ENCODE results near the gene LAD1.

The LAD1 gene

DNA sequence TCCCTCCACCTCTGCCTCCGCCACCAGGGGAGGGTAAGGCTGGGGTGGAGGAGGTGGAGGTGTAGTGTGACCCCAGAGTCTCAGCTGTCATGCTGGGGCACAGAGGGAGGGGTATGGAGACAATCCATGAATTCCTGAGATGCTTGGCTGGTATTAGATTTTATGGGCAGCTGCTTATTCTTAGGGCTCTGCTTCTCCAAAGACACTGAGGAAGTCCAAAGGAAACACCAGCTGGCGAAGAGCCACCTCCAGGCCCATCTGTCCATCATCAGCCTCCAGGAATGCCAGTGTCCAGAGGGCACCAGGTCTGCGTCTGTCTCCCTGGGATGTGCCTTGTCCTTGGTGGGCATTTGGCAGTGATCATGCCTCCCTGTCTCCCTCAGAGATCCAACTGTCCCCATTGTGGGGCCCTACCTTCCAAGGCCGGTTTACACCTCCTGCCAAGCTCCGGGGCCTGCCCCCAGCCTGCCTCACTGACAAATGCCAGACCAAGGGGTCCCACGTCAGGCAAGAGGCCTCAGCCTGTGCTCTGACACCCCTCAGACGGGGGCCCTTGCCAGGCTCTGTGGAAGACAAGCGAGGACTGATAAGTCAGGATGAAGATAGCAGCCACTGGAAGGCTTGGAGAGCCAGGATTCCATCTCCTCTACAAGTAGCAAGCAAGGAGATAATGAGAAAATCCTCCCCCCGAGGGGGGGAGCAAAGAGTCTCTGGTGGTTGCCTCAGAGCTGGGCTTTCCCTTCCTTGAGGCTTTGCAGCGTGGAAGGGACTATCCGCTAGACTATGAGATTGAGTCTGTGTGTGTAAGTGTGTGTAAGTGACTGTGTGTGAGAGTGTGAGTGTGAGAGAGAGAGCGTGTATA lies 20.9 kb upstream of the LAD1 start:
- intact Hi-C loops (cut with DNase I), result no loop called here
- no peak for DNase-seq

DNA sequence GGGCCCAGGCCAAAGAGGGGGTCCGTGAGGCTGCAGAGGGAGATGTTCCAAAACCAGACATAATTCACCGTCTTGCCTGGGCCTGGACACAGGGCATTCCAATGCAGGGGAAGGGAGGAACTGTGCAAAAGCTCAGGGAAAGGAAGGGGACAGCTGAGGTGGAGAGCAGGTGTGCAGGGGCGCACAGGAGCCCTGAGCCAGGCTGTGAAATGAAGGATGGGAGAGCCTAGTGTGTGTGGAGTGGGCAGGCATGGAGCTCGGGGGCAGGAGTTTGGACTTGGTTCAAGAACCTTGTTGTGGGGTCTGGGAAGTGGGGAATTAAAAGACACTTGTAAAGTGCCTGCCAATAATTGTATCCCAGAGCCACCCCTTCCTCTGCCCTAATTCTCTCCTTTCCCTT lies 20.1 kb upstream of the LAD1 start:
- DNase-seq, result peak in 1 of 10 donors; percentile 55
- intact Hi-C loops (cut with DNase I), result no loop called here

- intact Hi-C loops (cut with DNase I), result no loop called here
- DNase-seq, result peak in 1 of 10 donors; percentile 31
Observed at GRCh38 chr1:201418461-201418860, 19.3 kb upstream of the LAD1 start.

DNA sequence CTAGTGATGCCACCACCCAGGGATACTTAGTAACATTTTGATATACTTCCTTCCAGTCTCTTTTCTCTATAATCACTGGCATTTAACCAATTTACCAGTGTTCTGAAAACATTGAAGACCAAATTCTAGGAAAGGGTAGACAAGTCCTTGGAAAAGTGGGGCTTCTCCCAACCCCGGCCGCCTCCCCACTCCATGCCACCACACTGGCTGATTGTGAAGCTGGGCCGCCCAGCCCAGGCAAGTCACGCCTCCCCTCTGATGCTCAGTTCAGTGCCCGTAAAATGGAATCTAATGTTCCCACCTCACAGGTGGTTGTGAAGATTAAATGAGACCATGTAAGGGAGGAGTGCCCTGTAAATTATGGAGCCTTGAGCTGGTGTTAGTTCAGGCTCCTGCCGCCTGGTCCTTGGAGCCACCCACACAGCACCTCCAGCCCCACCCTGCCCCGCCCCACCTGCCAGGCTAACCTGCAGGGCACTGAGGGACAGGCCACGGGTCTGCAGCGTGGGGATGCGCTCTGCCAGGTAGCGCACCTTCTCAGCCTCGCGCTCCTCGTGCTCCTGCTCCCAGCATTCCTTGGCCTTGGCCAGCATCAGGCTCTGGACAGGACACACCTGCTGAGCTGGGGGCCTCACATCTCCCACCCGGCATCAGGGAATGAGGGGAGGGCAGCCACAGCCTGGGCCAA lies 15.1 kb upstream of the LAD1 start:
- intact Hi-C loops (cut with DNase I), result no loop called here
- DNase-seq, result peak in 2 of 10 donors; percentile 63 to 65

GRCh38 chr1:201411292-201411691 lies 12.2 kb upstream of the LAD1 start:
- peak in 3 of 10 donors; percentile 53 to 73 (median 70) for DNase-seq
- intact Hi-C loops (cut with DNase I), result no loop called here

DNA sequence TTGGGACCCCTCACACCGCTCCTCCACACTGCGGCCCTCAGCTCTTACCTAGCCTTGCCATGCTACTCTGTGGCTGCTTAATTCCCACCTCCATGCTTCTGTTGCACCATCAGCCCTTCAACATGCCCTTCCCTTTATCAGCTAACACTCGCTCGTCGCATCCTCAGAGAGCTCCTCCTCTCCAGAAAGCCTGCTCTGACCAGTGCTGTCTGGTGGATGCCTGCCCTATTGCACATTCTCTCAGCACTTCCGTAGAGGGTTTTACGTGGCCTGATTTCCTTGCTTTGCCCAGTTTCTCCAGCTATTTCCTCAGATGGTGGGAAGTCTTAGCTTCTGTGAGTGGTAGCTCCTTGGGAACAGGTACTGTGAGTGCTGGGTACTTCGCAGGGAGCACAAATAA lies 10.3 kb upstream of the LAD1 start:
- peak in 1 of 10 donors; percentile 4 for DNase-seq
- intact Hi-C loops (cut with DNase I), result no loop called here

- intact Hi-C loops (cut with DNase I), result no loop called here
Observed at GRCh38 chr1:201408834-201409200, 9.7 kb upstream of the LAD1 start.

DNA sequence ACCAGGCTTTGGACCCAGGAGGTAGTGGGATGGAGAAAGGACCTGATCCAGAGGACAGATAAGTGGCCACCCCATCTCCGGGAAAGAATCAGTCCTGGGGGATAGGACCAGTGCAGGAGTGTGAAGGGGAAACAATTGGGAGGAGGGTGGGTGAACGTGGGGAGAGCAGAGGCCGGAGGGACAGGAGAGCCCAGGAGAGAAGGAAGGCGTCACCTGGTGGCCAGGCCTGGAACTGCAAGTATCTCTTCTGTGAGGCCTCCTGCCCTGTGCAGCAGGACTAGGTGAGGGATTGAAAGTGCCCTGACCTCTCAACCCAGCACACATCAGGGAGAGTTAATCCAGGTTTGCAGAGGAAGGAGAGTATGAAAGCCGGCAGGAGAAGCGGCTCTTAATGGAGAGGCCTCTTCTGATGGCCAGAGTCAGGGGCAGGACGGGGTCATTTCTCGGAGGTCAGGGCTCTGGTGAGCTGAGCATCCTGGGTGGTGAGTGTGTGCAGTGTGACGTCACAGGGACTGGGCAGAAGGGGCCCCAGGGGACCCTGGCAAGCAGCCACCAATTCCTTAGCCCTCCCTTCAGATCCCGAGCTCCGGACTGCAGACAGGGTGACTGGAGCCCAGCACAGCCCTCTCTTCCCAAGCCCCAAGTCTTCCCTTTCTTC lies 9.2 kb upstream of the LAD1 start:
- intact Hi-C loops (cut with DNase I), result no loop called here

More at GRCh38 chr1:201408834-201409200, 9.7 kb upstream of the LAD1 start:
- DNase-seq, result peak in 2 of 10 donors; percentile 13 to 52

GRCh38 chr1:201406831-201407406 lies 7.8 kb upstream of the LAD1 start:
- peak in 3 of 10 donors; percentile 7 to 67 (median 39) for DNase-seq
- intact Hi-C loops (cut with DNase I), result no loop called here

More for the DNA sequence above, 9.2 kb upstream of the LAD1 start:
- peak; percentile 54 to 96 (median 80) for DNase-seq

DNA sequence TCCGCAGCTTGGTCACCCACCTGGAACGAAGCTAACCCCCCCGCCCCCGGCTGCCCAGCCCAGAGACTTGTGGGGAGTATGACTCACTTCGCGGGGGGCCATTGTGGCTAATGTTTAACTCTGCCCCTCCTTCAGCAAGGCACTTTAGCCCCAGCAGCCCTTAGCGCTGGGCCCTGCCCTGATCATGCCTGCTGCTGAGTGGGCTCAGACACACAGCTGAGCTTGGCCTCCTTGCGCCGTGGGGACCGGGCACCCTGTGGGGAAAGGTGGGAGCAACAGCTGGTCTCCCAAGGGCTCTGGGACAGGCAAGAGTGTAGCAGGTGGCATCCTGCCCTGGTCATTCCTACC lies 6.3 kb upstream of the LAD1 start:
- peak in 2 of 10 donors; percentile 50 to 55 for DNase-seq
- intact Hi-C loops (cut with DNase I), result no loop called here

GRCh38 chr1:201404722-201405483 lies 5.8 kb upstream of the LAD1 start:
- intact Hi-C loops (cut with DNase I), result no loop called here
- peak in 2 of 10 donors; percentile 39 to 47 for DNase-seq

GRCh38 chr1:201404055-201404454 lies 4.9 kb upstream of the LAD1 start:
- intact Hi-C loops (cut with DNase I), result no loop called here
- DNase-seq, result peak in 1 of 10 donors; percentile 15

DNA sequence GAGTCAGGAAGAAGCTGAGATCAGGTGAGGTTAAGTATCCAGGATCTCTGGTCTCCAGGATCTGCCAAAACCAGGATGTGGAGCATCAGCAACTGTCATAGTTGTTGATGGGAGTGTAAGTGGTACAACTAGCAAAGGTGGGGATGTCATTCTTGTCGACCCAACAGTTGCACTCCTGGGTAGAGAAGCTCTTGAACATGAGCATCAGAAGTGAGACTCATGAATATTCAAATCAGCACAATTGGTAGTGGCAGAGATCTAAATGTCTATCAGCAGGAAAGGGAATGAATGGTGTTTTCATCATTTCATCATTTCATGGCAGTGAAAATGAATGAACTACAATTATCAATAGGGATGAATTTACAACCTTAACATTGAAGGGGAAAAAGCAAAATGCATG lies 4.2 kb upstream of the LAD1 start:
- no peak for DNase-seq
- intact Hi-C loops (cut with DNase I), result no loop called here

- intact Hi-C loops (cut with DNase I), result no loop called here
- DNase-seq, result no peak
Observed at GRCh38 chr1:201401700-201402099, 2.6 kb upstream of the LAD1 start.

DNA sequence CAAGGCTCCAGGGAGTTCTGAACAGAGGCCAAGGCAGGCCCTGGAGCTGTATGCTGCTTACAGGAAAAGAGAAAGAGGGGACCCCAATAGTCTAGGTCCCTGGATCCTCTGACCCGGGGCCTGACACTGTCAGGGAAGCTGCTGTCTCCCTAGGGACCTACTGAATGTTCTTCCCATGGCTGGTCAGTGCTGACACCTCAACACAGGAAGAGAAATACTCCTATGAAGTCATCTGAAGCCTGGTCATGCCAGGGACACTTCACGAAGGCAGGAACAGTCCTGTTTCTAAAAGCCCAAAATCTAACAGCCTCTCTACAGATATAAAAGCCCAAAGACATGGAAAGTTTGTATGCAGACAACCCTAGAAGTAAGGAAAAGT lies 1.7 kb upstream of the LAD1 start:
- DNase-seq, result peak in 3 of 10 donors; percentile 15 to 25 (median 20)
- intact Hi-C loops (cut with DNase I), result no loop called here

GRCh38 chr1:201400212-201400851 lies 1.2 kb upstream of the LAD1 start:
- DNase-seq, result peak in 3 of 10 donors; percentile 31 to 46 (median 41)
- intact Hi-C loops (cut with DNase I), result no loop called here

DNA sequence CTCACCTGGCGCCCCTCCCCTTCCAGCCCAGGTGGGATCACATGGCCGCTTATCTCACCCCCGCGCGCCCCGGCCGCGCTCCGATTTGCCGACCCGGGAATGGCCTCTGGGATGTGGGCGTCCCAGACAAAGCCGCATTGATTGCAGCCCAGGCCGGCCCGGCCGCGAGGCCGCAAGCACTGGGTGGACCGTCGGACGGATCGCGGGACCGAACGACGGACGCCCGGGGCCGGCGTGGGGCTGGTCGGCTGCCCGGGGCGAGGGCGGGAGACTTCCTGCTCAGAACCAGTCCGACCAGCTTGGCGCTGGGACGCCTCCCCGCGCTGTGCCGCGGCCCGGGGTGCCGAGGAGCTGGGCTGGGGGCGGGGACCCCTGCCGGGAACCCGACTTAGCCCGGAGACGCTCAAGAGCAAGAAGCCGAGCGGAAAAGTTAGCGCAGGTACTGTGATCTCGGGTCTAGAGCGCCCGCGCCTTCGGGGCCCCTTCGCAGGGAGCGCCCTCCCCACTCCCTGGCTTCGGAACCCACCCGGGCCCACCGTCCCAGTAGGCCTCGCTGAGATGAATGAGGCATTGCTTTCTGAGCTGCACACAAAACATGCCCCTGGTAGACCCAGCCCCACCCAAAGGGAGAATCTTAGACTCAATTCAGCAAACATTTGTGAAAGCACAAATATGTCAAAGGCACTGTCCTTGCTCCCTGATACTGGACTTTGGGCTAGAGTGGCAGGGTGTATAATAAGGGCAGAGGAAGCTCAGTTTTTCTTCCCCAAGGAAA lies 415 bp upstream of the LAD1 start:
- peak in 4 of 10 donors; percentile 20 to 77 (median 54) for DNase-seq
- intact Hi-C loops (cut with DNase I), result loop anchor here (2.0 kb wide), 1 partner anchor 43 kb away; no protein-coding TSS in a partner anchor

GRCh38 chr1:201397675-201398074 lies 1.4 kb downstream of the LAD1 start:
- intact Hi-C loops (cut with DNase I), result loop anchor here (2.0 kb wide), 1 partner anchor 41 kb away; no protein-coding TSS in a partner anchor
- DNase-seq, result peak in 2 of 10 donors; percentile 36 to 38

All from posterior cingulate gyrus (tissue), 11 donors.